COR-L47 (cell line): ENCODE results near the gene GIT2.
"Not testable (repeated sequence)": the region's sequence is repeated elsewhere in the genome, so short reads cannot be mapped to it uniquely, and the experiment has no call there.

Experiments used
- DNase-seq: peaks from one replicate; lab custom pipeline; 2025; lab: John Stamatoyannopoulos, UW

Gene GIT2

GRCh38 chr12:109946505-109946904 is 49.7 kb downstream of the GIT2 start:
- DNase-seq: no peak

DNA sequence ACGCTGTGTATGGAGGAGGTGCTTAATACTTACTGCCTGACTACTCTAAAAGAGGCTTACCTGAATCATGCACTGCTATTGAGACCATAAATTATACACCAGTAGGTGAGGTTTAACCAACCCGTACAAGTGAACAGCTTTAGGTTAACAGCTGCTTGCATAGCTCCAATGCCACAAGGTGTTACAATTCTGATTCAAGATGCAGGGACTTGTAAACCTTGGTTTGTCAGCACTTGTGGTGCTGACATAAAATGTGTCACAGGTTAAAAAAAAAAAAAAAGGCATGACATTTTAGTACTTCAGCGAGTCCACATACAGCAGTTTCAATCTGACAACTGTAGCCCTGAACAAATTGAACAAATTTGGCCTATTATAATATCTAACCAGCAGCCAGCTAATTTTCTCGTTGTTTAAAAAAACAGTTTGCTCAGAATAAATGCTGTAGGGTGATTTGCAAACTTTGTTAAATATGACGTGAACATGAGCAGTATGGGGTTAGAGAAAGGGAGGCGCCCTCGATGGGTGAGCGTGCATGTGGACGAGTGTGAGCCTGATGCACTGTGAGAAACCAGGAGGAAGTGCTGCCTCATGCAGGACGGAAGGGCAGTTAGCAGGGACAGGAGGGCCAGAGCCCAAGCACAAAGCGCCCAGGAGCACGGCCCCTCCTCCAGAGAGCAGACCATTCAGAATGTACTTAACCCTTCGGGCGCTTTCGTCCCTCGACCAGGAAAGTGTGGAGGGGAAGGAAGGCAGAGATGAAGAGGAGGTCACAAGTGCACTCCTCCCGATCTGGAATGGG is 51.4 kb downstream of the GIT2 start:
- no peak for DNase-seq

GRCh38 chr12:109943811-109944210 is 52.4 kb downstream of the GIT2 start:
- no peak for DNase-seq

- no peak for DNase-seq
Measured at GRCh38 chr12:109940339-109940923, 55.7 kb downstream of the GIT2 start.

- DNase-seq: no peak
Measured at GRCh38 chr12:109939504-109939903, 56.7 kb downstream of the GIT2 start.

- DNase-seq: no peak
Measured at GRCh38 chr12:109938947-109939346, 57.2 kb downstream of the GIT2 start.

GRCh38 chr12:109937371-109937770 is 58.8 kb downstream of the GIT2 start:
- DNase-seq: no peak

DNA sequence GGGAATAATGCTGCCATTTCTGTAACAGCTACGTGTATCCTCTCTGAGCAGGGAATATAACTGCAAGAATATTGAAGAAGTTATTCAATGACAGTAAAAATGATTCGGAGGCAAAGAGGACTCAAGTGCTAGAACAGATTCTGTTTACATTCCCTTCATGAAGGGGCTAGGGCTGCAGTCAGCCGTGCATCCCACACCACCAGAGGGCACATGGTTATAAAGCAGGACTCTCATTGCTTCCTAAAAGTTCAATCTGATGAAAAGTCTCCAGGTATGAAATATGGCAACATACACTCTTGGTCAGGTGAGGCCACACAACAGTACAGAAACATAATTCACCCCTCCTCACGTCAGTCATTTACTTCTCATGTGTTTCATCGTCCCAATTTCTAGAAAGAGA is 62.1 kb downstream of the GIT2 start:
- no peak for DNase-seq

GRCh38 chr12:109932878-109933503 is 63.2 kb downstream of the GIT2 start:
- no peak for DNase-seq

DNA sequence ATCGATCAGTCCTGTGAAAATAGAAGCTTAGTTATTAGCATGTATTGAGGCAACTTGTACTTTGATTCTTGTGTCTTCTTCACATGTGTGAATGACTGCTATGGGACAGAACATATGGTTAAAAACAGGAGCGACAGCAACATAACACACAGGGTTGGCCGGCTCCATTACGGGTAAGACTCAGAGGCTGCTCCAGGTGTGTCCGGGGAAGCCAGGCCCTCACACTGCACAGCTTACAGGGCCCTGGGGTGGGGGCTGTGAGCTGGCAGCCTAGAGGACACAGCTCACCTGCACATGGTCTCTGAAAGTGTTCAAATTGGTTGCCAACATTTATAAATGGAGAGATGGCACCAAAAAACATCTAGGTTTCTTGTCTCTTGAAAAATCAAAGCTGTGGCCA is 65.0 kb downstream of the GIT2 start:
- no peak for DNase-seq

GRCh38 chr12:109930028-109930800 is 66.0 kb downstream of the GIT2 start:
- DNase-seq: no peak

DNA sequence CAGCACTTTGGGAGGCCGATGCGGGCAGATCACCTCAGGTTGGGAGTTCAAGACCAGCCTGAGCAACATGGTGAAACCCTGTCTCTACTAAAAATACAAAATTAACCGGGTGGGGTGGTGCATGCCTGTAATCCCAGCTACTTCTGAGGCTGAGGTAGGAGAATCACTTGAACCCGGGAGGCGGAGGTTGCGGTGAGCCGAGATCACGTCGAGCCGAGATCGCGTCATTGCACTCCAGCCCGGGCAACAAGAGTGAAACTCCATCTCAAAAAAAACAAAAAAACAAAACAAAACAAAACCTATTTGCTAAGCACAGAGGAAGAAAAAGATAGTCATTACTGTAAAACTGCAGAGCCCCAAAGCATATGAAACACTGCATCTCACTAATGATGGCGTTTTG is 66.8 kb downstream of the GIT2 start:
- not testable (repeated sequence) for DNase-seq

- DNase-seq: no peak
Measured at GRCh38 chr12:109928058-109928656, 68.0 kb downstream of the GIT2 start.

DNA sequence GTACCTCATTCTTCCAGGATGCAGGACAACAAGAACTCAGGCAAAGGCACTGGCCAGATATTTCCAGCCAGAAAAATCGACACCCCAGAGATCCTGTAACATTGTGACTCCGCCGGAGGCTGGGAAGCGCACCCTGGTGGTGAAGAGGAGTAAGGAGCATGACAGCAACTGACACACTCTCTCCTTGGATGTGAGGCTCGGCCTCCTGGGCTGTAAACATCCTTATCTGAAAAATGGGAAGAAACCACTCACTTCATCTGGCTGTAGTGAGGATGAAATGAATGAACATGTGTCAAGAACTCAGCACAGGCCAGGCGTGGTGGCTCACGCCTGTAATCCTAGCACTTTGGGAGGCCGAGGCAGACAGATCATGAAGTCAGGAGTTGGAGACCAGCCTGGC is 68.5 kb downstream of the GIT2 start:
- peak; percentile 31 for DNase-seq

- no peak for DNase-seq
Measured at GRCh38 chr12:109926488-109927210, 69.5 kb downstream of the GIT2 start.

DNA sequence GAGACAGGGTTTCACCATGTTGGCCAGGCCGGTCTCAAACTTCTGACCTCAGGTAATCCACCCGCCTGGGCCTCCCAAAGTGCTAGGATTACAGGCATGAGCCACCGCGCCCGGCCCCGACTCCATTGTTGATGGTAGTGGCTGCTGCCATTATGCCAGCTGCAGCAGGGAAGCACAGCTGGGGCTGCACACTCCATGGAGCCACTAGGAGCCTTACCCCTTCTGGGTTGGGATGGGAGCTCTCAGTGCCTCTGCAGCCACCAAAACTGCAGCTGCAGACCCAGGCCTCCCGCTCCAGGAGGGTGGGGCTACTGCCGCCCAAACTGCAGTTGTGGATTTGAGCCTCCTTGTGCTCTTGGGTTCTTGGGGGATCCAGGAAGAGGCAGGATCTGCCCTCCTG is 70.2 kb downstream of the GIT2 start:
- DNase-seq: no peak

- DNase-seq: no peak
Measured at GRCh38 chr12:109925185-109925840, 70.9 kb downstream of the GIT2 start.

DNA sequence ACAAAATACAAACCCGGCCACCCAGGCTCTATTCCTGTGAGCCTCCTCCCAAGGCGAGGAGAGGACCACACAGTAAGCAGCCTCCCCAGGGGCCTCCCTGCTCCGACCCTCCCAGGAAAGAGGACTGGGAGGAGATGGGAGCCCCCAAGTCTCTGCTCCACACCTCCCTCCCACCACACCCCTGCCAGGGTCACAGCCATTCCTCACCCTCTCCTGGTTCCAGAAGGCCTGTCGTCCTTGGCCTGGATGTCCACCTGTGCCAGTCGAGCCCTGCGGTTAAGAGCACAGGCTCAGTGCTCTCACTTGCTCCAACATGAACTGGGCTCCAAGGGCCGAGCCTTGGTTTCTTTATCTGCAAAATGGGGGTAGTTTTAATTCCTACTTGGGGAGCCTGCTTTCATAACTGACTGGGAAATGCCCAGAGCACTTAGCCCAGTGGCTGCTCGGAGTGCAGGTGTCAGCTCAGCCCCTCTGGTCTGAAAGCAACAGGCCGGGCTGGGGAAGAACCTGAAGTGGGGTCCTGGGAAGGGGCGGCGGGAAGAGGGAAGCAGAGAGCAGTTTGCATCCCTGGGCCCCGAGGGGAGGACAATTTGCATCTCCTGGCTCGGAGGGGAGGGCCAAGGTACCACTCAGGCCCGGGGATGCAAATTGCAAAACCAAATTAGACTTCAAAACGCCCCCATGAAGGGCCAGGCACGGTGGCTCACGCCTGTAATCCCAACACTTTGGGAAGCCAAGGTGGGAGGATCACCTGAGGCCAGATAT is 72.5 kb downstream of the GIT2 start:
- DNase-seq: no peak

DNA sequence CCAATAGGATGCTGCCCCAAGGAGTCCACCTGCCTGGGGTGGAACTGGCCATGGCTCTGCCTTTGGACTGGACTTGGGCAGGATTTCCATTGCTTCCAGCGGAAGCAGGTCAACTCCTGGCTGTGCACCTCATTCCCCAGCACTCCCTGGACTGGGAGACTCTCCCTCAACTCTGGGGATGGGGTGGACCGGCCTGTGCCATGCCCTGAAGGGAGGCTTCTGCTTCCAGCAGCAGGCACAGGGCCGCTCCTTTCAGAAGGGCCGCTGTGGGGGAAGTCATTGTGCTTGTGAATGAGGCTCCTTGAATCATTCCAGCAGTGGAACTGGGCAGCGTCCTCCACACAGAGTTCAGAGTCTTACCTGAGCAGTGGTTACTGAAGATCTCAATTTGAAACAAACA is 73.1 kb downstream of the GIT2 start:
- no peak for DNase-seq

DNA sequence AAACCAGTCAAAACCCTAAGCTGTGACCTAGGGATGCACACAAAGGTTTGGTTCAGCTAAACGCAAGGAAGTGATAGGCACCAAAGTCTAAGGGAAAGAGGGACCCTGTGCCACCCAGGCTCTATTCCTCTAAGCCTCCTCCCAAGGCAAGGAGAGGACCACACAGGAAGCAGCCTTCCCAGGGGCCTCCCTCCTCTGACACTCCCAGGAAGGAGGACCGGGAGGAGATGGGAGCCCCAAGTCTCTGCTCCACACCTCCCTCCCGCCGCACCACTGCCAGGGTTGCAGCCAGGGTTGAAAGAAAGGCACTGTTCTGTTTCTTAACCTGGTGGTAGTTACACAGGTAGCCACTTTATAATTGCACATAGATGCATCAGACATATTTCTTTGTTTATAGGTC is 74.2 kb downstream of the GIT2 start:
- no peak for DNase-seq
